ENCODE data around the gene MEG3. TPM values are rescaled to one million over a fixed set of nuclear protein-coding genes. Genes with fewer than 3 reads are reported as not detected.

Gene MEG3
- total RNA-seq, 1 donor from 2014 or later: 46.1 TPM

DNA sequence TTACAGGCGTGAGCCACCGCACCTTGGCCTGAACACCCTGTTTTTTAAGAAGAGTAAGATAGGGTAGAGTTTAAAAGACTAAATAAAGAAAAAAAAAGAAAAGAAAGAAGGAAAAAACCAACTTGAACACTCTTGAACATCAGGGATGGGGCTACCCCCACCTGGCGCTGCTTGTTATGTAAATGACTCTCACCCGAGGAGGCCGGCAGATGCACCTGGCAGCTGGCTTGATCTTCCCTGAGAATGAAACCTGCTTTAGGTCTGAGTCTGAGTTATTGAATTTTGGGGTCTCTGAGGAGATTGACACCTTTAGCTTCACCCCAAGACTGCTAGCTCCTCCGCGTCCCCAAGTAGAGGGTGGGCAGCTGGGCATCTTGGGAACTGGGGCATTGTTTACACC is 15.5 kb upstream of the MEG3 start:
- H3K4me3 ChIP-seq (ENCODE audit: low read depth, low read length): no peak overlapping the region
- DNase-seq (ENCODE audit: low read depth): no peak
- H3K27me3 ChIP-seq (ENCODE audit: control insufficient read depth, insufficient read depth, low read length): peaks cover 29% of the 10 kb centered on the region
- TF ChIP-seq, protein P1, sequence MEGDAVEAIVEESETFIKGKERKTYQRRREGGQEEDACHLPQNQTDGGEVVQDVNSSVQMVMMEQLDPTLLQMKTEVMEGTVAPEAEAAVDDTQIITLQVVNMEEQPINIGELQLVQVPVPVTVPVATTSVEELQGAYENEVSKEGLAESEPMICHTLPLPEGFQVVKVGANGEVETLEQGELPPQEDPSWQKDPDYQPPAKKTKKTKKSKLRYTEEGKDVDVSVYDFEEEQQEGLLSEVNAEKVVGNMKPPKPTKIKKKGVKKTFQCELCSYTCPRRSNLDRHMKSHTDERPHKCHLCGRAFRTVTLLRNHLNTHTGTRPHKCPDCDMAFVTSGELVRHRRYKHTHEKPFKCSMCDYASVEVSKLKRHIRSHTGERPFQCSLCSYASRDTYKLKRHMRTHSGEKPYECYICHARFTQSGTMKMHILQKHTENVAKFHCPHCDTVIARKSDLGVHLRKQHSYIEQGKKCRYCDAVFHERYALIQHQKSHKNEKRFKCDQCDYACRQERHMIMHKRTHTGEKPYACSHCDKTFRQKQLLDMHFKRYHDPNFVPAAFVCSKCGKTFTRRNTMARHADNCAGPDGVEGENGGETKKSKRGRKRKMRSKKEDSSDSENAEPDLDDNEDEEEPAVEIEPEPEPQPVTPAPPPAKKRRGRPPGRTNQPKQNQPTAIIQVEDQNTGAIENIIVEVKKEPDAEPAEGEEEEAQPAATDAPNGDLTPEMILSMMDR (IDR thresholded peaks at IDR 0.05; ENCODE audit: insufficient read depth, low read length, poor library complexity, severe bottlenecking): no peak
- no peaks in the 10 kb centered on the region for H3K36me3 ChIP-seq (ENCODE audit: control insufficient read depth, insufficient read depth, low read length)

DNA sequence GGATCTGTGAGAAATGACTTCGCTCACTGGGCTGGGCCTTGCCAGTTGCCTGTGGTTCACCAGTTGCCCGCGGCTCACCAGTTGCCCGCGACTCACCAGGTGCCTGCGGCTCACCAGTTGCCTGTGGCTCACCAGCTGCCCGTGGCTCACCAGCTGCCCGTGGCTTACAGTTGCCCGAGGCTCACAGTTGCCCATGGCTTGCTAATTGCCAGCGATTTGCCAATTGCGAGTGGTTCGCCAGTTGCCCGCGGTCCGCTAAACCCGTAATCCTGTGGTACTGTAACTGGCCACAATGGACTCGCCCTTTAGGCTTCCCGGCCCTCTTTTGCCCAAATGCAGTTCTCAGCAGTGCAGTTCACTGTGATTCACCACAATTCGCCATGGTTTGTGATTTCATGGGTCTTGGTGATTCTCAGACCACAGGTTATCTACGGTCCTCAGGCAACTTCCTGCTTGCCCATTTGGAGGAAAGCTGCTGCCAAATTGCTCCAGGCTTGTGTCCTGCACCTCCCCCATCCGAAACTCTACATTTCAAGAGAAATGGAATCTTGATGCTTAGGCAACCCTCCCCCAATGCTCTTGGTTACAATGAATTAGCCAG is 15.0 kb upstream of the MEG3 start:
- Histone ChIP-seq H3K36me3 (ENCODE audit: control insufficient read depth, insufficient read depth, low read length) (no peaks in the 10 kb centered on the region), H3K27me3 (ENCODE audit: control insufficient read depth, insufficient read depth, low read length) (peaks cover 29% of the 10 kb centered on the region), H3K4me3 (ENCODE audit: low read depth, low read length) (no peak overlapping the region)
- no peak for DNase-seq (ENCODE audit: low read depth)
- TF ChIP-seq, protein P1 (IDR thresholded peaks at IDR 0.05; ENCODE audit: insufficient read depth, low read length, poor library complexity, severe bottlenecking): no peak

GRCh38 chr14:100813291-100813690 is 12.6 kb upstream of the MEG3 start:
- no peak overlapping the region for H3K4me3 ChIP-seq (ENCODE audit: low read depth, low read length)
- no peaks in the 10 kb centered on the region for H3K36me3 ChIP-seq (ENCODE audit: control insufficient read depth, insufficient read depth, low read length)
- H3K27me3 ChIP-seq (ENCODE audit: control insufficient read depth, insufficient read depth, low read length): peaks cover 21% of the 10 kb centered on the region
- no peak for DNase-seq (ENCODE audit: low read depth)
- TF ChIP-seq, protein P1 (IDR thresholded peaks at IDR 0.05; ENCODE audit: insufficient read depth, low read length, poor library complexity, severe bottlenecking): no peak

DNA sequence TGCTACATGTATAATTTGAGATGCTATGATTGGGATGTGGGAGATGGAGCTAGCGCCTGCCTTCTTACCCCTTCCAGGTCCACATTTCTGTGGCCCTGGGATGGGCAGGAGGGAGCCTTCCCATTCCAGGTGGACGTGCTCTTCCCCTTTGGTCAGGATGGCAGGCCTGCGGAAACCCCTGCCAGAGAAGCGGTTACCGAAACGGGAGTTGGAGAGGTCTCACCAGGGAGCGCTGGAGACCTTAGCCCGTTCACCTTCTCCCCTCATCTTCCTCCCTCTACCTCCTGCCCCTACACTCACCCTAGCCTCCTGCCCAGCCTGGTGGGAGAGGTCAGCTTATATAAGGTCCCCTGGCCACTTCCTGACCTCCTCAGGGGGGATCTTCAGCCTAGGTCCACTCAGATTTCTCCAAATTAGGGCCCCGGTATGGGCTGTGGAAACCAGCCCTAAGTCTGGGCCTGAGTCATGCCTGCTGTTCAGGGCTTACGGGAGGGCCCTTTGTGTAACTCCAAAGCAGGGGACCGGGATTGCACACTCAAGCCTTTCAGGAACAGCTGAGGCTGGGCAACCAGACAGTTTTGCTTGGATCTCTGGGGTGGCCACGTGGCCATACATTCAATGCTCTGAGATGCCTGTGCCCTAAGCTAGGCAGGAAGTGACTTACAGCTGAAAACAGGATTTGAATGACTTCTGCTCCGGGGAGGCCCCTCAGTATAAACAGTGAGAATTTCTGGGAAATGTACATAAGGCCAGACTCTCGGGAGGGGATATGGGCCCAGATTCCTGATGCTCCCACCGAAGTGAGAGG is 10.2 kb upstream of the MEG3 start:
- Histone ChIP-seq H3K27me3 (ENCODE audit: control insufficient read depth, insufficient read depth, low read length) (peaks cover 10% of the 10 kb centered on the region), H3K4me3 (ENCODE audit: low read depth, low read length) (no peak overlapping the region), H3K36me3 (ENCODE audit: control insufficient read depth, insufficient read depth, low read length) (no peaks in the 10 kb centered on the region)
- DNase-seq (ENCODE audit: low read depth): no peak
- TF ChIP-seq, protein P1 (IDR thresholded peaks at IDR 0.05; ENCODE audit: insufficient read depth, low read length, poor library complexity, severe bottlenecking): no peak

DNA sequence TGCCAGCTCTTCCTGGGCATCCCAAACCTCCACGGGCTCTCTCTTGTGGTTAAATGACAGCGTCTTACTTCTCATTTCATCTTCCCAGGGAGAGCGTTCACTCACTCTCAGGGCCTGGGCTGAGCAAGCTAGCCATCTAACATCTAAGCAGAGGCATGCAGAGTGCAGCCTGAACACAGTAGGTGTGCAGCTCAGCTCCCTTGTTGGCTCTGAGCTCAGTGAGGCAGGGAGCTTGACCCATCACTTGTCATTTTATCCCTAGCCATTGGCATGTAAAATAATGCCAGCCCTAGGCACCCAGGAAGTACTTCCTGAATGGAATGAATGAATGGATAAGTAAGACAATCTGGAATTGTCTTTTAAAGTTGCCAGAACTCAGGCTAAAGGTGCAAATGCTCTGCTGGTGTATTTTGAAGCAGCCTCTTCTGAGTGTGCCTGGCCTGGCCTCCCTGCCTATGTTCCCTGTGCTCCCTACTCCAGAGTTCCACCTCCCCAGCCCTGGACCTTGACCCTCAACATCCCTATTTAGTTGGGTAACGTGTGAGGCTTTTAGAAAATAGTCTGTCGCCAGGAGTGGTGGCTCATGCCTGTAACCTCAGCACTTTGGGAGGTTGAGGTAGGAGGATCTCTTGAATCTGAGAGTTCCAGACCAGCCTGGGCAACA is 9.5 kb upstream of the MEG3 start:
- DNase-seq (ENCODE audit: low read depth): no peak

More for the DNA sequence above, 9.5 kb upstream of the MEG3 start:
- Histone ChIP-seq H3K4me3 (ENCODE audit: low read depth, low read length) (no peak overlapping the region), H3K36me3 (ENCODE audit: control insufficient read depth, insufficient read depth, low read length) (no peaks in the 10 kb centered on the region), H3K27me3 (ENCODE audit: control insufficient read depth, insufficient read depth, low read length) (peaks cover 8% of the 10 kb centered on the region)
- TF ChIP-seq, protein P1 (IDR thresholded peaks at IDR 0.05; ENCODE audit: insufficient read depth, low read length, poor library complexity, severe bottlenecking): no peak
